Activated T-cell treated with anti-CD3 and anti-CD28 coated beads, Interleukin-2, amount 50 U/mL, for 24 hours (primary cell): ENCODE data around the gene KLF7.

Source experiments
- DNase-seq: peaks from one replicate; pipeline ENCODE4 v3.0.0-alpha.2; 2020
- H3K27ac Mint-ChIP-seq: 2 replicates; pipeline ENCODE4 v1.8.0; 2020; ENCODE audit warnings: mild to moderate bottlenecking, mixed read lengths
- H3K27me3 Mint-ChIP-seq: 2 replicates; pipeline ENCODE4 v1.8.0; 2020; ENCODE audit warnings: mixed read lengths
- H3K36me3 Mint-ChIP-seq: 2 replicates; pipeline ENCODE4 v1.8.0; 2020; ENCODE audit warnings: low read depth, mixed read lengths
- H3K4me1 Mint-ChIP-seq: 2 replicates; pipeline ENCODE4 v1.8.0; 2020; ENCODE audit warnings: low read depth, mixed read lengths
- H3K4me3 Mint-ChIP-seq: 2 replicates; pipeline ENCODE4 v1.8.0; 2020; ENCODE audit warnings: mild to moderate bottlenecking, moderate library complexity, mixed read lengths
- H3K9me3 Mint-ChIP-seq: 2 replicates; pipeline ENCODE4 v1.8.0; 2020; ENCODE audit warnings: mixed read lengths

KLF7 gene

GRCh38 chr2:207183506-207183905 lies 17.8 kb upstream of the KLF7 start:
- H3K27ac Mint-ChIP-seq: no peak overlapping the region

GRCh38 chr2:207182911-207183310 lies 17.2 kb upstream of the KLF7 start:
- no peak overlapping the region for H3K27ac Mint-ChIP-seq
- no peak overlapping the region for H3K4me3 Mint-ChIP-seq
- DNase-seq: no peak

More at GRCh38 chr2:207183506-207183905, 17.8 kb upstream of the KLF7 start:
- peaks cover 6% of the 10 kb centered on the region for H3K4me1 Mint-ChIP-seq
- DNase-seq: no peak
- H3K36me3 Mint-ChIP-seq: no peaks in the 10 kb centered on the region
- peaks cover 3% of the 10 kb centered on the region for H3K9me3 Mint-ChIP-seq
- H3K4me3 Mint-ChIP-seq: no peak overlapping the region
- H3K27me3 Mint-ChIP-seq: no peaks in the 10 kb centered on the region

GRCh38 chr2:207181526-207182274 lies 16.0 kb upstream of the KLF7 start:
- H3K27ac Mint-ChIP-seq: no peak overlapping the region
- H3K36me3 Mint-ChIP-seq: no peaks in the 10 kb centered on the region
- H3K9me3 Mint-ChIP-seq: no peaks in the 10 kb centered on the region
- no peak for DNase-seq
- no peaks in the 10 kb centered on the region for H3K27me3 Mint-ChIP-seq
- no peak overlapping the region for H3K4me3 Mint-ChIP-seq
- H3K4me1 Mint-ChIP-seq: peaks cover 10% of the 10 kb centered on the region

More at GRCh38 chr2:207182911-207183310, 17.2 kb upstream of the KLF7 start:
- no peaks in the 10 kb centered on the region for H3K27me3 Mint-ChIP-seq
- no peaks in the 10 kb centered on the region for H3K36me3 Mint-ChIP-seq
- peaks cover 6% of the 10 kb centered on the region for H3K4me1 Mint-ChIP-seq
- peaks cover 3% of the 10 kb centered on the region for H3K9me3 Mint-ChIP-seq

- no peak overlapping the region for H3K27ac Mint-ChIP-seq
- H3K36me3 Mint-ChIP-seq: no peaks in the 10 kb centered on the region
- H3K27me3 Mint-ChIP-seq: no peaks in the 10 kb centered on the region
- H3K4me3 Mint-ChIP-seq: no peak overlapping the region
- no peak for DNase-seq
- H3K4me1 Mint-ChIP-seq: peaks cover 16% of the 10 kb centered on the region
- no peaks in the 10 kb centered on the region for H3K9me3 Mint-ChIP-seq
Observed at GRCh38 chr2:207180741-207181140, 15.0 kb upstream of the KLF7 start.

- Mint-ChIP-seq H3K27me3 (no peaks in the 10 kb centered on the region), H3K27ac (no peak overlapping the region), H3K4me1 (peaks cover 16% of the 10 kb centered on the region), H3K4me3 (no peak overlapping the region), H3K9me3 (no peaks in the 10 kb centered on the region), H3K36me3 (no peaks in the 10 kb centered on the region)
- no peak for DNase-seq
Observed at GRCh38 chr2:207176247-207176646, 10.5 kb upstream of the KLF7 start.

GRCh38 chr2:207173641-207174040 lies 7.9 kb upstream of the KLF7 start:
- H3K27me3 Mint-ChIP-seq: peaks cover 3% of the 10 kb centered on the region
- no peaks in the 10 kb centered on the region for H3K36me3 Mint-ChIP-seq
- peaks cover 16% of the 10 kb centered on the region for H3K4me1 Mint-ChIP-seq
- H3K9me3 Mint-ChIP-seq: no peaks in the 10 kb centered on the region
- no peak overlapping the region for H3K27ac Mint-ChIP-seq
- H3K4me3 Mint-ChIP-seq: no peak overlapping the region
- no peak for DNase-seq

GRCh38 chr2:207167099-207167923 lies 1.6 kb upstream of the KLF7 start:
- no peak for DNase-seq
- Mint-ChIP-seq H3K4me3 (peak overlapping the region; percentile 84), H3K4me1 (peaks cover 43% of the 10 kb centered on the region), H3K27ac (peak overlapping the region; percentile 97), H3K27me3 (peaks cover 3% of the 10 kb centered on the region), H3K9me3 (no peaks in the 10 kb centered on the region), H3K36me3 (peaks cover 8% of the 10 kb centered on the region)

- peak overlapping the region; percentile 84 for H3K4me3 Mint-ChIP-seq
- peaks cover 3% of the 10 kb centered on the region for H3K27me3 Mint-ChIP-seq
- H3K36me3 Mint-ChIP-seq: peaks cover 8% of the 10 kb centered on the region
- DNase-seq: peak; percentile 81
- H3K4me1 Mint-ChIP-seq: peaks cover 51% of the 10 kb centered on the region
- peak overlapping the region; percentile 97 for H3K27ac Mint-ChIP-seq
- H3K9me3 Mint-ChIP-seq: no peaks in the 10 kb centered on the region
Observed at GRCh38 chr2:207166349-207167098, 776 bp upstream of the KLF7 start.

- peaks cover 8% of the 10 kb centered on the region for H3K36me3 Mint-ChIP-seq
- peak; percentile 95 for DNase-seq
- no peaks in the 10 kb centered on the region for H3K9me3 Mint-ChIP-seq
- peak overlapping the region; percentile 84 for H3K4me3 Mint-ChIP-seq
- H3K4me1 Mint-ChIP-seq: peaks cover 56% of the 10 kb centered on the region
- H3K27ac Mint-ChIP-seq: peak overlapping the region; percentile 97
- peaks cover 3% of the 10 kb centered on the region for H3K27me3 Mint-ChIP-seq
Observed at GRCh38 chr2:207166039-207166348, 246 bp upstream of the KLF7 start.

- no peaks in the 10 kb centered on the region for H3K27me3 Mint-ChIP-seq
Observed at GRCh38 chr2:207164006-207164831, 1.5 kb downstream of the KLF7 start.

GRCh38 chr2:207163756-207164005 lies 2.1 kb downstream of the KLF7 start:
- Mint-ChIP-seq H3K9me3 (no peaks in the 10 kb centered on the region), H3K4me1 (peaks cover 64% of the 10 kb centered on the region)

More at GRCh38 chr2:207164006-207164831, 1.5 kb downstream of the KLF7 start:
- H3K9me3 Mint-ChIP-seq: no peaks in the 10 kb centered on the region
- H3K4me1 Mint-ChIP-seq: peaks cover 60% of the 10 kb centered on the region
- DNase-seq: peak; percentile 52
- H3K4me3 Mint-ChIP-seq: peak overlapping the region; percentile 84
- H3K27ac Mint-ChIP-seq: peak overlapping the region; percentile 79
- H3K36me3 Mint-ChIP-seq: peaks cover 8% of the 10 kb centered on the region

GRCh38 chr2:207163053-207163755 lies 2.5 kb downstream of the KLF7 start:
- H3K27me3 Mint-ChIP-seq: no peaks in the 10 kb centered on the region
- no peak for DNase-seq
- H3K4me3 Mint-ChIP-seq: peak overlapping the region; percentile 84
- H3K9me3 Mint-ChIP-seq: no peaks in the 10 kb centered on the region
- peak overlapping the region; percentile 79 for H3K27ac Mint-ChIP-seq
- peaks cover 68% of the 10 kb centered on the region for H3K4me1 Mint-ChIP-seq
- H3K36me3 Mint-ChIP-seq: peaks cover 8% of the 10 kb centered on the region

More at GRCh38 chr2:207163756-207164005, 2.1 kb downstream of the KLF7 start:
- H3K36me3 Mint-ChIP-seq: peaks cover 8% of the 10 kb centered on the region
- peak overlapping the region; percentile 84 for H3K4me3 Mint-ChIP-seq
- H3K27ac Mint-ChIP-seq: peak overlapping the region; percentile 79
- DNase-seq: no peak
- H3K27me3 Mint-ChIP-seq: no peaks in the 10 kb centered on the region

GRCh38 chr2:207162316-207162715 lies 3.4 kb downstream of the KLF7 start:
- Mint-ChIP-seq H3K4me1 (peaks cover 69% of the 10 kb centered on the region), H3K27ac (no peak overlapping the region), H3K27me3 (no peaks in the 10 kb centered on the region), H3K9me3 (no peaks in the 10 kb centered on the region), H3K4me3 (no peak overlapping the region), H3K36me3 (peaks cover 8% of the 10 kb centered on the region)
- no peak for DNase-seq
